K562 (cell line): ENCODE results near the gene NPEPL1. TPM values are rescaled to one million over a fixed set of nuclear protein-coding genes. Genes with fewer than 3 reads are reported as not detected.

Experiments
- ATAC-seq: fragments of 200-7000 bp; cut with Tn5 transposase; 3 replicates; pipeline ENCODE4 v1.9.1; 2020; ENCODE audit warnings: moderate library complexity
- BruUV-seq: library from RNA; stranded (reverse); fragments of 400-500 nt; replicated peaks from 2 replicates; lab custom pipeline; 2021; lab: Mats Ljungman, UMichigan
- CTCF ChIA-PET: fragments of 300-600 bp; formaldehyde crosslinking; extraction: SDS; loops from one replicate; lab custom pipeline; 2021; ENCODE audit warnings: low intra/inter-chr PET ratio; lab: Yijun Ruan, JAX
- POLR2A ChIA-PET: fragments of 300-600, 350-650 bp; sonication (Branson Sonifier 250); formaldehyde crosslinking; extraction: SDS; loops from one replicate; lab custom pipeline; 2021; ENCODE audit warnings: antibody characterized with exemption, inconsistent platforms; lab: Yijun Ruan, JAX
- DNase-seq, 4 experiments: peaks; one replicate each; pipeline versions ENCODE4 v3.0.0 to v3.0.0-alpha.2; 2011 to 2018; ENCODE audit warnings: low spot score in 3 of 4, mixed read lengths in 3 of 4; ENCODE audit errors: extremely low read depth in 1 of 4
- FAIRE-seq: peaks from 2 replicates; lab custom pipeline; 2011; peaks lifted over from hg19 to GRCh38; lab: Jason Lieb, UNC
- H2AFZ ChIP-seq: 2 replicates; pipeline ENCODE4 v1.6.0; 2011; ENCODE audit warnings: low read depth, low read length, control low read depth, inconsistent platforms
- H3K27ac ChIP-seq: fragments of 200-600 bp; 3 replicates; pipeline ENCODE4 v1.8.0; 2011; ENCODE audit warnings: low read depth, mild to moderate bottlenecking, control low read depth, inconsistent platforms, low read length, moderate library complexity, mixed read lengths; ENCODE audit errors: extremely low read depth
- H3K27me3 ChIP-seq, 2 experiments: fragments of 300-600 bp in 1 of 2; 2 replicates in 1 of 2; 3 replicates in 1 of 2; pipeline versions ENCODE4 v1.6.0 to v1.8.0; 2011; ENCODE audit warnings: inconsistent platforms in 2 of 2, low read length in 2 of 2, mild to moderate bottlenecking in 1 of 2, mixed read lengths in 1 of 2, moderate library complexity in 1 of 2; ENCODE audit not compliant: control insufficient read depth in 2 of 2, insufficient read depth in 2 of 2
- H3K36me3 ChIP-seq: fragments of 300-600 bp; 3 replicates; pipeline ENCODE4 v1.8.0; 2011; ENCODE audit warnings: mild to moderate bottlenecking, low read length, inconsistent platforms; ENCODE audit not compliant: control insufficient read depth, insufficient read depth
- H3K4me1 ChIP-seq, 2 experiments: fragments of 200-600 bp in 1 of 2; replicated peaks in 1 of 2; 2 replicates in 1 of 2; 3 replicates in 1 of 2; pipeline versions ENCODE4 v1.5.1 to v1.8.0; 2011; ENCODE audit warnings: inconsistent platforms in 2 of 2, low read length in 2 of 2, mild to moderate bottlenecking in 1 of 2, mixed read lengths in 1 of 2, moderate library complexity in 1 of 2; ENCODE audit not compliant: control insufficient read depth in 2 of 2, insufficient read depth in 2 of 2
- H3K4me2 ChIP-seq: 2 replicates; pipeline ENCODE4 v1.6.1; 2011; ENCODE audit warnings: low read length, control low read depth, inconsistent platforms, mixed read lengths; ENCODE audit not compliant: insufficient read depth
- H3K4me3 ChIP-seq: fragments of 200-600 bp; sonication (generic), shearing (Covaris generic); 2 replicates; pipeline ENCODE4 v1.5.1; 2016; ENCODE audit warnings: control low read depth, inconsistent platforms
- H3K79me2 ChIP-seq: fragments of 200-600 bp; 3 replicates; pipeline ENCODE4 v1.8.0; 2011; ENCODE audit warnings: low read length, inconsistent platforms; ENCODE audit not compliant: control insufficient read depth, insufficient read depth
- H3K9ac ChIP-seq, 2 experiments: 2 replicates each; pipeline versions ENCODE4 v1.6.0 to v1.6.1; 2011; ENCODE audit warnings: low read depth in 2 of 2, low read length in 2 of 2, control low read depth in 1 of 2, inconsistent platforms in 1 of 2, mild to moderate bottlenecking in 1 of 2, mixed read lengths in 1 of 2; ENCODE audit not compliant: insufficient read depth in 1 of 2
- H3K9me1 ChIP-seq: one replicate; pipeline ENCODE4 v1.6.0; 2011; ENCODE audit warnings: inconsistent platforms, mild to moderate bottlenecking, low read length, moderate library complexity; ENCODE audit not compliant: control insufficient read depth, insufficient read depth
- H3K9me3 ChIP-seq: replicated peaks from 2 replicates; pipeline ENCODE4 v1.5.1; 2011; ENCODE audit warnings: low read depth, low read length, inconsistent platforms; ENCODE audit not compliant: control insufficient read depth, insufficient read depth
- H4K20me1 ChIP-seq: replicated peaks from 2 replicates; pipeline ENCODE4 v1.6.1; 2011; ENCODE audit warnings: low read length, inconsistent platforms, mixed read lengths; ENCODE audit not compliant: control insufficient read depth, insufficient read depth
- ELF1 ChIP-seq: fragments of 200-800 bp; sonication (Bioruptor generic); IDR thresholded peaks from 2 replicates; pipeline ENCODE4 v1.6.1; 2016; ENCODE audit warnings: missing genetic modification characterization, missing compliant biosample characterization
- GATAD2B ChIP-seq: fragments of 450-650 bp; IDR thresholded peaks from 2 replicates; pipeline ENCODE4 v1.6.1; 2017; ENCODE audit warnings: mild to moderate bottlenecking, borderline replicate concordance
- ZNF143 ChIP-seq: sonication (generic); formaldehyde crosslinking; IDR thresholded peaks from 2 replicates; pipeline ENCODE4 v1.9.0; 2022; ENCODE audit warnings: mild to moderate bottlenecking, missing genetic modification reagents
- ZNF639 ChIP-seq, 2 experiments: fragments of 200-800 bp in 1 of 2; sonication (Bioruptor generic) in 1 of 2; sonication (generic) in 1 of 2; formaldehyde crosslinking in 1 of 2; IDR thresholded peaks in 1 of 2; conservative IDR thresholded peaks in 1 of 2; 2 replicates each; pipeline versions ENCODE4 v1.5.0 to v1.6.1; 2016 to 2020; ENCODE audit warnings: missing compliant biosample characterization in 1 of 2, missing genetic modification characterization in 1 of 2, missing genetic modification reagents in 1 of 2
- WGBS: fragments of 100-300 bp; shearing (Covaris generic); methylation state at CpG from one replicate; pipeline ENCODE4 v1.1.6; 2016; ENCODE audit warnings: low coverage, mixed read lengths; ENCODE audit not compliant: insufficient coverage; ENCODE audit errors: missing lambda C conversion rate; 5-methylcytosine and 5-hydroxymethylcytosine counted together
- in situ Hi-C: fragments of 300-500 bp; cut with MboI; formaldehyde crosslinking; loops from 4 replicates; pipeline ENCODE4 v1.15.0; 2018; ENCODE audit warnings: inconsistent platforms, mixed read lengths
- intact Hi-C: fragments of 100-400 bp; cut with micrococcal nuclease; formaldehyde crosslinking; loops from 2 replicates; pipeline ENCODE4 v1.14.2; 2022
- polyA plus RNA-seq, 8 experiments: library from polyadenylated mRNA; depleted of rRNA in 4 of 8; stranded (reverse) in 5 of 8; unstranded in 3 of 8; fragments of >200 nt; fragmentation: Nextera tagmentation in 2 of 8; fragmentation: Illumina TruSeq in 1 of 8; extraction: Ambion mirVana in 2 of 8; extraction: Trizol in 1 of 8; gene quantifications; 2 replicates each; pipeline versions ENCODE4 v1.2.1 to v1.2.3, GENCODE V29; 2011 to 2014; ENCODE audit warnings: inconsistent platforms in 1 of 8, missing spikeins in 1 of 8
- total RNA-seq, 7 experiments: library from RNA; depleted of rRNA in 6 of 7; stranded (reverse); fragments of >200 nt in 6 of 7; fragmentation: Illumina TruSeq in 2 of 7; extraction: Trizol in 2 of 7; gene quantifications; 2 replicates each; pipeline versions ENCODE4 v1.2.1 to v1.2.3, GENCODE V29; 2011 to 2021; ENCODE audit warnings: low replicate concordance in 1 of 7
- TF ChIP-seq, protein P1 (sequence below): fragments of 250-450 bp; sonication (Bioruptor Pico); IDR thresholded peaks from 2 replicates; pipeline ENCODE4 v1.8.0; 2022; ENCODE audit warnings: moderate library complexity, mild to moderate bottlenecking, inconsistent platforms
- TF ChIP-seq, protein P2 (sequence below): fragments of 450-650 bp; IDR thresholded peaks from 2 replicates; pipeline ENCODE4 v1.6.1; 2016; ENCODE audit warnings: antibody characterized with exemption

NPEPL1 gene
- total and polyA plus RNA-seq, 9 of the 15 experiments (the other 6 are each of a cell fraction or from before 2014, with no cell fraction given), result 0.04 to 5.6 (median 0.94) TPM

DNA sequence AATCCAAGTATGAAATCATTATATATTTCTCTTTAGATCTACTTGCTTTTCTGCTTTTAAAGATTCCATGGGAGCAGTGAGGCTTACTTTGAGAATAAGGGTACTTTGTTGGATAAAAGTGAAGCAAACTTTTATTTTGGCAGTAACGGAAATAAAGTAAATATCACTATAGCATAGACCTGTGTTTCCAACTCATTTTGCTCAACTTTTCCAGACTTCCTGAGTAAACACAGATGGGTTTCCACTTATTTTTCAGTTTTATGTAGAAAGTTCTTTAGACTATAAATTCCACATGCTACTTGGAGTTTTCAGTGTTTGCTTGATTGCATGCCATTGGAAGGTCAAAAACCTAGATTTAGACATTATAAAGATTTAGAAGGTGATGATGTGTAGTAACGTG, 35.3 kb upstream of the NPEPL1 start:
- Histone ChIP-seq H4K20me1 (no peaks in the 10 kb centered on the region), H3K27ac (no peak overlapping the region), H3K79me2 (peaks cover 96% of the 10 kb centered on the region), H3K9me3 (no peaks in the 10 kb centered on the region), H3K9ac (no peak overlapping the region), H3K36me3 (peaks cover 40% of the 10 kb centered on the region)
- POLR2A ChIA-PET, result no interaction called here
- FAIRE-seq (no peak), DNase-seq (no peak), ATAC-seq (no peak)
- in situ Hi-C loops, result loop anchor here (10.0 kb wide), 1 partner anchor 188 kb away; no protein-coding TSS in a partner anchor
- intact Hi-C loops, result loop anchor here (10.0 kb wide), 1 partner anchor 422 kb away; no protein-coding TSS in a partner anchor
- WGBS, result 91% methylated on average over 2 of the region's 2 CpGs
- no peak for TF ChIP-seq ELF1 (tag)
- TF ChIP-seq, protein P1, sequence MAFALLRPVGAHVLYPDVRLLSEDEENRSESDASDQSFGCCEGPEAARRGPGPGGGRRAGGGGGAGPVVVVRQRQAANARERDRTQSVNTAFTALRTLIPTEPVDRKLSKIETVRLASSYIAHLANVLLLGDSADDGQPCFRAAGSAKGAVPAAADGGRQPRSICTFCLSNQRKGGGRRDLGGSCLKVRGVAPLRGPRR, result no peak
- TF ChIP-seq ZNF639 (CRISPR knock-in tag; conservative IDR thresholded peaks at IDR 0.05 in 1 of 2, IDR thresholded peaks at IDR 0.05 in 1 of 2), result no peak
- no peak for TF ChIP-seq ZNF143
- TF ChIP-seq, protein P2, sequence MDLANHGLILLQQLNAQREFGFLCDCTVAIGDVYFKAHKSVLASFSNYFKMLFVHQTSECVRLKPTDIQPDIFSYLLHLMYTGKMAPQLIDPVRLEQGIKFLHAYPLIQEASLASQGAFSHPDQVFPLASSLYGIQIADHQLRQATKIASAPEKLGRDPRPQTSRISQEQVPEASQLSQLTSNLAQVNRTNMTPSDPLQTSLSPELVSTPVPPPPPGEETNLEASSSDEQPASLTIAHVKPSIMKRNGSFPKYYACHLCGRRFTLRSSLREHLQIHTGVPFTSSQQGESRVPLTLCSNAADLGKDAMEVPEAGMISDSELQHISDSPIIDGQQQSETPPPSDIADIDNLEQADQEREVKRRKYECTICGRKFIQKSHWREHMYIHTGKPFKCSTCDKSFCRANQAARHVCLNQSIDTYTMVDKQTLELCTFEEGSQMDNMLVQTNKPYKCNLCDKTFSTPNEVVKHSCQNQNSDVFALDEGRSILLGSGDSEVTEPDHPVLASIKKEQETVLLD, result no peak
- no peak for TF ChIP-seq GATAD2B
- TF ChIP-seq, all 486 proteins: peak for 0
- H3K4me2 ChIP-seq, result no peak overlapping the region
- H3K27me3 ChIP-seq, result no peaks in the 10 kb centered on the region
- BruUV-seq, result no TSS peak
- H3K4me3 ChIP-seq, result no peak overlapping the region
- H3K9me1 ChIP-seq, result no peaks in the 10 kb centered on the region
- CTCF ChIA-PET, result no interaction called here
- no peak overlapping the region for H2AFZ ChIP-seq
- H3K4me1 ChIP-seq, result peaks cover 0 to 11% of the 10 kb centered on the region in 2 experiments; a peak in 3 of 5 replicates
